WI38 (cell line): Measurements from ENCODE around the gene CNTROB.
A peak's percentile ranks its signal among the peaks of the same experiment; 100 is the strongest.

Experiments
- H3K4me3 ChIP-seq: 2 replicates; pipeline ENCODE4 v1.5.1; 2011; ENCODE audit warnings: low read depth, mild to moderate bottlenecking, control low read depth, low read length
- CTCF ChIP-seq: IDR thresholded peaks from 2 replicates; pipeline ENCODE4 v1.5.1; 2012; ENCODE audit warnings: low read depth, mild to moderate bottlenecking, control low read depth, low read length

CNTROB gene

GRCh38 chr17:7911116-7911515, 20.9 kb upstream of the CNTROB start:
- TF ChIP-seq CTCF: no peak
- no peak overlapping the region for H3K4me3 ChIP-seq

- TF ChIP-seq CTCF: peak; percentile 65
- H3K4me3 ChIP-seq: no peak overlapping the region
Observed at GRCh38 chr17:7912927-7913524, 19.0 kb upstream of the CNTROB start.

- TF ChIP-seq CTCF: no peak
- H3K4me3 ChIP-seq: peak overlapping the region; percentile 65
Observed at GRCh38 chr17:7915179-7915610, 16.8 kb upstream of the CNTROB start.

- TF ChIP-seq CTCF: no peak
Observed at GRCh38 chr17:7915611-7916384, 16.2 kb upstream of the CNTROB start, which contains the start of gene RNF227. Gene RNF227, minus strand, starts transcription at chr17:7916289. Its CDS starts 94 bp downstream, at chr17:7916195.

GRCh38 chr17:7916385-7916682, 15.7 kb upstream of the CNTROB start:
- peak overlapping the region; percentile 65 for H3K4me3 ChIP-seq

More at GRCh38 chr17:7915611-7916384, 16.2 kb upstream of the CNTROB start, which contains the start of gene RNF227:
- peak within 1 kb of the TSS; percentile 65 for H3K4me3 ChIP-seq

GRCh38 chr17:7916808-7917207, 15.2 kb upstream of the CNTROB start:
- no peak overlapping the region for H3K4me3 ChIP-seq
- TF ChIP-seq CTCF: no peak

More at GRCh38 chr17:7916385-7916682, 15.7 kb upstream of the CNTROB start:
- no peak for TF ChIP-seq CTCF

GRCh38 chr17:7922269-7922844, 9.6 kb upstream of the CNTROB start:
- no peak for TF ChIP-seq CTCF
- H3K4me3 ChIP-seq: peak overlapping the region; percentile 56
